ENCODE measurements around the gene TPPP2.

The TPPP2 gene

DNA sequence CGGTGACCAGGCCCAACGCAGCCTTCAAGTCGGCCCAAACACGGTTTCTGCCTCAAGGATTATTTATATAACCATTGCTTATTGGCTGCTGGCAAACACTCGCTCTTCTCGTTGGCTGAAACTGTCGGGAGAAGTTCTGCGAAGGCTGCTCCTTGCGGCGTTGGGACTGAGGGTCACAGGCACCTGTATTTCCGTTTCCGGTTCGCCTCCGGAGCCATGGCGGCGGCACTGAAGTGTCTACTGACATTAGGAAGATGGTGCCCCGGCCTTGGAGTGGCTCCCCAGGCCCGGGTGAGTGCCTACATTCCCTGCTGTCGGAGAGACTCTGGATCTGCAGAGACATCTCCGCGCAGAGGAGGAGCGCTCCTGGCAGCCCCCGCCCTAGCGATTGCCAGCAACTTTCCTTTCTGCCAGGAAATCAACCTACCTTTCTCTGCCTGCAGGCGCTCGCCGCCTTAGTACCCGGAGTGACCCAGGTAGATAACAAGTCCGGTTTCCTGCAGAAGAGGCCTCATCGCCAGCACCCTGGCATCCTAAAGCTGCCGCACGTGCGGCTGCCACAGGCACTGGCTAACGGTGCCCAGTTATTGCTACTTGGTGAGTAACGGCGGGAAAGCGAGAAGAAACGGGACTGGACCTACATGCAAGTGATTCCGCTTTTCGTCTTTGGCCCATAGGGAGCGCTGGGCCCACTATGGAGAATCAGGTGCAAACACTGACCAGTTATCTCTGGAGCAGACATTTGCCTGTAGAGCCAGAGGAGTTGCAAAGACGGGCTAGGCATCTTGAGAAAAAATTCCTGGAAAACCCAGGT lies 40.0 kb upstream of the TPPP2 start, which contains the start of gene METTL17:
Gene METTL17, plus strand, starts transcription at position 194 of the 814 bp plus-strand sequence. Its CDS starts 23 bp downstream, at position 217.
- ATAC-seq = peak; percentile 97
- TF ChIP-seq SNAI2 (CRISPR knock-in tag; IDR thresholded peaks at IDR 0.05) = 0 out of 2 replicates have a peak, but pooled peaks have one; percentile 9
- no peak for TF ChIP-seq CSDC2 (CRISPR knock-in tag; IDR thresholded peaks at IDR 0.05)
- no peak for TF ChIP-seq ZNF8 (CRISPR knock-in tag; IDR thresholded peaks at IDR 0.05)
- TF ChIP-seq ISL1 (CRISPR knock-in tag; IDR thresholded peaks at IDR 0.05) = no peak

DNA sequence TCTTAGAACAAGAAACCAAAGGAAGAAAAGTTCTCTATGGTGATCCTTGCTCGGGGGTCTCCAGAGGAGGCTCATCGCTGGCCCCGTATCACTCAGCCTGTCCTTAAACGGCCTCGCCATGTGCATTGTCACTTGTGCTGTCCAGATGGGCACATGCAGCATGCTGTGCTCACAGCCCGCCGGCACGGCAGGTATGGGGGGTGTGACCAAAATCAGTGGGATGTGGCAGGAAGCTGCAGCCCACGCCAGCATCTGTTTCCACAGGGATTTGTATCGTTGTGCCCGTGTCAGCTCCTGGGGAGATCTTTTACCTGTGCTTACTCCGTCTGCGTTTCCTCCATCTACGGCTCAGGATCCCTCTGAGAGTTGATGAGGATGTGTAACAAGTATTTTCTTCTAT lies 33.5 kb upstream of the TPPP2 start:
- TF ChIP-seq ZNF70 (CRISPR knock-in tag; IDR thresholded peaks at IDR 0.05) = no peak
- TF ChIP-seq ZFP3 (CRISPR knock-in tag; IDR thresholded peaks at IDR 0.05) = no peak
- no peak for TF ChIP-seq ZC3H10 (CRISPR knock-in tag; IDR thresholded peaks at IDR 0.05)
- TF ChIP-seq ZNF8 (CRISPR knock-in tag; IDR thresholded peaks at IDR 0.05) = no peak
- no peak for TF ChIP-seq ESRRG (CRISPR knock-in tag; IDR thresholded peaks at IDR 0.05)
- TF ChIP-seq SNAI2 (CRISPR knock-in tag; IDR thresholded peaks at IDR 0.05) = no peak
- TF ChIP-seq TCF4 (CRISPR knock-in tag; IDR thresholded peaks at IDR 0.05; ENCODE audit: borderline replicate concordance) = no peak
- TF ChIP-seq ARNTL (CRISPR knock-in tag; IDR thresholded peaks at IDR 0.05; ENCODE audit: borderline replicate concordance, low read depth) = no peak
- TF ChIP-seq CSDC2 (CRISPR knock-in tag; IDR thresholded peaks at IDR 0.05) = no peak
- TF ChIP-seq OSR1 (CRISPR knock-in tag; IDR thresholded peaks at IDR 0.05) = no peak
- TF ChIP-seq CREB5 (CRISPR knock-in tag; IDR thresholded peaks at IDR 0.05; ENCODE audit: low read depth) = no peak
- TF ChIP-seq GLIS3 (CRISPR knock-in tag; IDR thresholded peaks at IDR 0.05) = no peak
- no peak for TF ChIP-seq RARB (CRISPR knock-in tag; IDR thresholded peaks at IDR 0.05)
- ATAC-seq = no peak

- ATAC-seq = no peak
- TF ChIP-seq POU6F1 (CRISPR knock-in tag; IDR thresholded peaks at IDR 0.05; ENCODE audit: borderline replicate concordance, low read depth) = no peak
- TF ChIP-seq ISL1 (CRISPR knock-in tag; IDR thresholded peaks at IDR 0.05) = no peak
- no peak for TF ChIP-seq ZFP3 (CRISPR knock-in tag; IDR thresholded peaks at IDR 0.05)
- no peak for TF ChIP-seq PPARA (CRISPR knock-in tag; IDR thresholded peaks at IDR 0.05; ENCODE audit: borderline replicate concordance)
- TF ChIP-seq ARNTL (CRISPR knock-in tag; IDR thresholded peaks at IDR 0.05; ENCODE audit: borderline replicate concordance, low read depth) = no peak
- TF ChIP-seq ZNF70 (CRISPR knock-in tag; IDR thresholded peaks at IDR 0.05) = no peak
- TF ChIP-seq TSHZ2 (CRISPR knock-in tag; IDR thresholded peaks at IDR 0.05) = no peak
- no peak for TF ChIP-seq ZFP30 (CRISPR knock-in tag; IDR thresholded peaks at IDR 0.05)
- no peak for TF ChIP-seq RARB (CRISPR knock-in tag; IDR thresholded peaks at IDR 0.05)
- no peak for TF ChIP-seq CSDC2 (CRISPR knock-in tag; IDR thresholded peaks at IDR 0.05)
- no peak for TF ChIP-seq SNAI2 (CRISPR knock-in tag; IDR thresholded peaks at IDR 0.05)
- TF ChIP-seq TOX (CRISPR knock-in tag; IDR thresholded peaks at IDR 0.05; ENCODE audit: borderline replicate concordance) = no peak
- no peak for TF ChIP-seq GLIS3 (CRISPR knock-in tag; IDR thresholded peaks at IDR 0.05)
- TF ChIP-seq BACH2 (CRISPR knock-in tag; IDR thresholded peaks at IDR 0.05; ENCODE audit: borderline replicate concordance) = no peak
- TF ChIP-seq ZNF565 (CRISPR knock-in tag; conservative IDR thresholded peaks at IDR 0.05; ENCODE audit: low read depth) = no peak
- TF ChIP-seq ESRRG (CRISPR knock-in tag; IDR thresholded peaks at IDR 0.05) = no peak
- TF ChIP-seq, protein P1, sequence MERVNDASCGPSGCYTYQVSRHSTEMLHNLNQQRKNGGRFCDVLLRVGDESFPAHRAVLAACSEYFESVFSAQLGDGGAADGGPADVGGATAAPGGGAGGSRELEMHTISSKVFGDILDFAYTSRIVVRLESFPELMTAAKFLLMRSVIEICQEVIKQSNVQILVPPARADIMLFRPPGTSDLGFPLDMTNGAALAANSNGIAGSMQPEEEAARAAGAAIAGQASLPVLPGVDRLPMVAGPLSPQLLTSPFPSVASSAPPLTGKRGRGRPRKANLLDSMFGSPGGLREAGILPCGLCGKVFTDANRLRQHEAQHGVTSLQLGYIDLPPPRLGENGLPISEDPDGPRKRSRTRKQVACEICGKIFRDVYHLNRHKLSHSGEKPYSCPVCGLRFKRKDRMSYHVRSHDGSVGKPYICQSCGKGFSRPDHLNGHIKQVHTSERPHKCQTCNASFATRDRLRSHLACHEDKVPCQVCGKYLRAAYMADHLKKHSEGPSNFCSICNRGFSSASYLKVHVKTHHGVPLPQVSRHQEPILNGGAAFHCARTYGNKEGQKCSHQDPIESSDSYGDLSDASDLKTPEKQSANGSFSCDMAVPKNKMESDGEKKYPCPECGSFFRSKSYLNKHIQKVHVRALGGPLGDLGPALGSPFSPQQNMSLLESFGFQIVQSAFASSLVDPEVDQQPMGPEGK (CRISPR knock-in tag; IDR thresholded peaks at IDR 0.05; ENCODE audit: borderline replicate concordance) = no peak
- TF ChIP-seq OSR1 (CRISPR knock-in tag; IDR thresholded peaks at IDR 0.05) = no peak
- TF ChIP-seq CREB5 (CRISPR knock-in tag; IDR thresholded peaks at IDR 0.05; ENCODE audit: low read depth) = no peak
Observed at GRCh38 chr14:20997115-20997514, 32.9 kb upstream of the TPPP2 start.

Measured in SK-N-SH treated with all-trans-retinoic acid at 6 μM for 48 hours (cell line).